Stimulated activated CD4-positive, alpha-beta T cell treated with anti-CD3 and anti-CD28 coated beads, Interleukin-12 subunit alpha, Interleukin-12 subunit beta, amount 100 ng/mL, for 24 hours (primary cell): ENCODE measurements around the gene ZC3H12D.
"Not testable (repeated sequence)": the region's sequence is repeated elsewhere in the genome, so short reads cannot be mapped to it uniquely, and the experiment has no call there.

ENCODE experiments used
- DNase-seq, 2 experiments: peaks; one replicate each; pipeline ENCODE4 v3.0.0-alpha.2; 2020; ENCODE audit warnings: low read depth in 2 of 2

The ZC3H12D gene

GRCh38 chr6:149483849-149484655 lies 762 bp downstream of the ZC3H12D start:
- DNase-seq: no peak

GRCh38 chr6:149483334-149483725 lies 1.5 kb downstream of the ZC3H12D start:
- no peak for DNase-seq

GRCh38 chr6:149482545-149483333 lies 2.1 kb downstream of the ZC3H12D start:
- DNase-seq: no peak

- peak in 1 of 2 experiments; percentile 52 for DNase-seq
Measured at GRCh38 chr6:149480502-149481280, 4.1 kb downstream of the ZC3H12D start.

GRCh38 chr6:149478631-149479314 lies 6.0 kb downstream of the ZC3H12D start:
- no peak for DNase-seq

- DNase-seq: no peak
Measured at GRCh38 chr6:149477544-149477943, 7.3 kb downstream of the ZC3H12D start.

GRCh38 chr6:149476789-149477455 lies 7.9 kb downstream of the ZC3H12D start:
- DNase-seq: no peak

- no peak for DNase-seq
Measured at GRCh38 chr6:149474108-149474935, 10.5 kb downstream of the ZC3H12D start.

GRCh38 chr6:149473080-149474052 lies 11.4 kb downstream of the ZC3H12D start:
- DNase-seq: no peak

- DNase-seq: no peak
Measured at GRCh38 chr6:149472241-149472640, 12.6 kb downstream of the ZC3H12D start.

GRCh38 chr6:149471801-149472200 lies 13.0 kb downstream of the ZC3H12D start:
- DNase-seq: no peak

GRCh38 chr6:149470948-149471347 lies 13.9 kb downstream of the ZC3H12D start:
- no peak for DNase-seq

GRCh38 chr6:149468179-149468578 lies 16.6 kb downstream of the ZC3H12D start:
- no peak for DNase-seq

GRCh38 chr6:149467265-149467664 lies 17.5 kb downstream of the ZC3H12D start:
- no peak for DNase-seq

GRCh38 chr6:149464411-149464810 lies 20.4 kb downstream of the ZC3H12D start:
- no peak for DNase-seq

- no peak for DNase-seq
Measured at GRCh38 chr6:149463781-149464180, 21.0 kb downstream of the ZC3H12D start.

- DNase-seq: not testable (repeated sequence)
Measured at GRCh38 chr6:149462712-149463111, 22.1 kb downstream of the ZC3H12D start.

- DNase-seq: no peak
Measured at GRCh38 chr6:149461670-149462069, 23.1 kb downstream of the ZC3H12D start.

GRCh38 chr6:149460249-149460648 lies 24.6 kb downstream of the ZC3H12D start:
- DNase-seq: not testable (repeated sequence)
